Stimulated activated CD4-positive, alpha-beta T cell treated with anti-CD3 and anti-CD28 coated beads, Interleukin-2, amount 100 ng/mL, for 4 hours (primary cell): ENCODE measurements around the gene HJV.
A peak's percentile ranks its signal among the peaks of the same experiment; 100 is the strongest.

Source experiments
- DNase-seq: peaks from one replicate; pipeline ENCODE4 v3.0.0-alpha.2; 2020; ENCODE audit warnings: low read depth

HJV gene

DNA sequence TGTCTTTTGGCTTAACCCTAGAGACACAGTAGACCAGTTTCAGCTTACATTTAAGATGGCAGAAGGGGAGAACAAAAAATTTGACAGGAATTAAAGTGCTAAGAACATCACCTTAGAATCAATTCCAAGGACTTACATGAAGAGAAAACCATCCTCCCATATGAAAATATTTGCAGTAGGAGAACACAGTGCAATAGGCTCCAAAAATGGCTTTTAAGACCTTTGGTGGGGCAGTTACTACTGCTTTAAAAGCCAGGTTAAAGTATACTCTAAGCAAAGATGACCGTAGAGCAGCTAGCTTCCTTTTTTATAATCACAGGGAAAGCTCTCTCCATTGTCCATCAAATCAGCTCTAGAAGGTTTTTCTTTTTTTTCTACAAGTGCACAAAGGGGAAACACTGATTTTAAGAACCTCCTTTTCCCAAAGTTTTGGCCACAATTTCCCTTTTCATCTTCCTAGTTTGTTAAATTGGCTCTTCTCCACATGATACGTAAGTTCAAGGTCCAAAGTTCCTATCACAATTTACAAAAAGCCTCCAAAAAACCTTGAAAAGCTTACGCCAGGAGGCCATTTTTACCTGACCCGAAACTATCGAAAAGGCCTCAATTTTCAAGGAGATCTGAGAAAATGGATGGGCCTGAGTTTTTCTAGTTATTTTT is 28.4 kb downstream of the HJV start:
- DNase-seq = no peak

GRCh38 chr1:145992502-145992936 is 29.0 kb downstream of the HJV start:
- DNase-seq = no peak

DNA sequence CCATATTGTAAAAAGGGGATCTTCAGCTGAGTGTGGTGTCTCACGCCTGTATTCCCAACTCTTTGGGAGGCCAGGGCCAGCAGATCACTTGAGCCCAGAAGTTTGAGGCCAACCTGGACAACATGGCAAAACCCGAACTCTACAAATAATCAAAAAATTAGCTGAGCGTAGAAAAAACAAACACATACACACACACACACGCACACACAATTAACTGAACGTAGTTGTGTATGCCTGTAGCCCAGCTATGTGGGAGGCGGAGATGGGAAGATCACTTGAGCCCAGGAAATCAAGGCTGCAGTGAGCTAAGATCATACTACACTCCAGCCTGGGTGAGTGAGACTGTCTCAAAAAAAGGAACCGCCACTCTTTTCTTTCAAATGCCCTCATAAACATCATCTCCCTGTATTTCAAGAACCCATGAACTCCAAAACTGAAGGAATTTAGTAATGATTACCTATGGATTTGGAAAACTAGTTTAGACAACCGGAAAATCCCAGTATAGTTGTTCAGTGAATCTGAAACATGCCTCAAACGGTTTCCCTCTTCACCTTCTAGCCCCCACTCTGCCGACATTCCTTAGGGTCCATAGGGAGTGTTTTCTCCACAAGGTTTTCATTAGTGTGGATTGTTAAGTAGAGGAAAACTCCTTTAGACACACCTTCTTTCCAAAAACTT is 29.7 kb downstream of the HJV start:
- no peak for DNase-seq

- DNase-seq = no peak
Observed at GRCh38 chr1:145990249-145990855, 31.2 kb downstream of the HJV start.

DNA sequence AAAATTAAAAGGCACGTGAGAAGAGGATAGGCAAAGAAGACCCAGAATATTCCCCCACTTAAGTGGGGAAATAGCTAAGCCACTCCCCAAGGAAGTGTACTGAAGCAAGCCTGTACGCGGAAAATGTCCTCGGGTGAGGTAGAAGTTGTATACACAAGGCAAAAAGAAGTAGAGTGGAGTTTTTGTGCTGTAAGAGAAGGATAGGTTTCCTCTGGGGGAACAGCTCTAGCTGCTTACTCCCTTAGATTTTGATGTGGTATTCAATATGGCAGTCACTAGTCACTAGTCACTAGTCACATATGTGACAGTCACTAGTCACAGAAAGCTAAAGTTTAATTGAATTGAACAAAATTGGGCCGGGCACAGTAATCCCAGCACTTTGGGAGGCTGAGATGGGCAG is 32.8 kb downstream of the HJV start:
- DNase-seq = no peak

DNA sequence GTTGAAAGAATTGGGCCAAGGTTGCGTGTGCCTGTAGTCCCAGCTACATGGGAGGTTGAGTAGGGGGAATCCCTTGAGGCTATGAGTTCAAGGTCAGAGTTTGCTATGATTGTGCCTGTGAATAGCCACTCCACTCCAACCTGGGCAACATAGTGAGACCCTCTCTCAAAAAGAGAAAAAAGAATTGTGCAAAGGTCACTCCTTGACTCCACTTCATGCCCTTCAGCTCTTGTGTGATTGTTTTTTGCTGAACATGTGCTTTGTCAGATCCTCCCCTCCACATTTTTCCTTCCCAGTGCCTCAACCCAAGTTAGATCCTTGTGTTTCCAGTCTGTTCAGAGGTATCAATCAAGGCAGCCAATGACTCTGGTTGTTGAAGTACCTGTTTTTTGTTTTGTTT is 33.6 kb downstream of the HJV start:
- DNase-seq = no peak

- no peak for DNase-seq
Observed at GRCh38 chr1:145986551-145986950, 35.0 kb downstream of the HJV start.

- DNase-seq = no peak
Observed at GRCh38 chr1:145985502-145986439, 35.8 kb downstream of the HJV start.

- no peak for DNase-seq
Observed at GRCh38 chr1:145985129-145985501, 36.4 kb downstream of the HJV start.

DNA sequence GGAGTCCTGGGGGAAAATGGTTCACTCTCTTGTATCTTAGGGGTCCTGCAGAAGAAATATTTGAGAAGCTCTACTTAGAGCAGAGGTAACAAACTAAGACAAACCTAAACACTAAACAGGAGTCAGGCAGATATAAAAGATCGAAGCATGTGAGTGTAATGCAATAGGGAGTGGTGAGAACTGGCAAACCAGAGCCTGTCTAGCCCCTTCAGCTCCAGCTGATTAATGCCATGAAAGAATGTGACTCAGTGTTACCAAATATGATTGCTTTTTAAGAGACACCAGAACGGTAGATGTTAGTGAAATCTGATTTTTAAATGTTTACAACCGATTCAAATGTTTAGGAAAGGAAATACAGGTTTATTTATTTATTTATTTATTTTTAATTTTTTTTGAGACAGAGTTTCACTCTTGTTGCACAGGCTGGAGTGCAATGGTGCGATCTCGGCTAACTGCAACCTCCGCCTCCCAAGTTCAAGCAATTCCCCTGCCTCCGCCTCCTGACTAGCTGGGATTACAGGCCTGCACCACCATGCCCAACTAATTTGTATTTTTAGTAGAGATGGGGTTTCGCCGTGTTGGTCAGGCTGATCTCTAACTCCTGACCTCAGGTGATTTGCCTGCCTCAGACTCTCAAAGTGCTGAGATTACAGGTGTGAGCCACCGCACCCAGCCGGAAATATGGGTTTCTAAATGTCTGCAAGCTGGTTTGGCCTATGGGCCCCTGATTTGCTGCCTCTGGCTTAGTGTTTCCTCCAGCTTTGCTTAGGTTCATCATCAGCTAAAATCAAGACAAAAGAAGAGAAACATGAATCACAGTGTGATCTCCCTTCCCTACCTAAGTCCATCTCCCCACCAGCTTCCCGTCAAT is 37.3 kb downstream of the HJV start:
- DNase-seq = no peak

- no peak for DNase-seq
Observed at GRCh38 chr1:145983206-145983675, 38.3 kb downstream of the HJV start.

DNA sequence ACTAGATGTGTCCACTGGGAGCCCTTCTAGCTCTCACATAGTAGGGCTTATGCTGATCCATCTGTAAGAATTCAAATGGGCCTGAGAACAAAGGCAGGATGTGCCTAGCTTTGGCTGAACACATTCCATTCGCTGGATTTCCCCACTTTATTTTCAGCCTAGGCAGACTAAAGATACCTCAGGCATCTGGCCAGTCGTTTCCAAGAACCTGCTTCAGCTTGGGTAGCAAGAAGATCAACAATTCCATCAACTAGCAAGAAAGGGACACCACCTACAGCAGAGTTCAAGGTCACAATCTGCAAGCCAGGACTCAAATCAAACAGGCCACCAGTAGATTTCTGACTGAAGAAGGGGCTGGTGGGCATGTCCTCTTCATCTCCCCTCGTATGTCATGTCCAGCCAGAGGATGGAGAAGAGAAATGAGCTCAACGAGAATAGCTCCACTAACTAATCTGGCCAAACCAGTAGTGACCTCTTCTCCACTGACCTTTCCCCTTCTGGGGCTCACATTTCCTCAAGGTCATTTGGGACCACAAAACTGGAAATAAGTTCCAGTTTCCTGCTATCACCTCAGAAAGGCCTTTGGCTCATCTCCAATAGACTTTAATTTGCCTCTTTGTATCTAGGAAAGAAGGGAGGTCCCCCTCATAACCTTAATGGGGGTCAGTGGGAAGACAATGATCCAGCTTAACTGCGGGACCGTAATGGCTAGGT is 39.4 kb downstream of the HJV start:
- DNase-seq = no peak

DNA sequence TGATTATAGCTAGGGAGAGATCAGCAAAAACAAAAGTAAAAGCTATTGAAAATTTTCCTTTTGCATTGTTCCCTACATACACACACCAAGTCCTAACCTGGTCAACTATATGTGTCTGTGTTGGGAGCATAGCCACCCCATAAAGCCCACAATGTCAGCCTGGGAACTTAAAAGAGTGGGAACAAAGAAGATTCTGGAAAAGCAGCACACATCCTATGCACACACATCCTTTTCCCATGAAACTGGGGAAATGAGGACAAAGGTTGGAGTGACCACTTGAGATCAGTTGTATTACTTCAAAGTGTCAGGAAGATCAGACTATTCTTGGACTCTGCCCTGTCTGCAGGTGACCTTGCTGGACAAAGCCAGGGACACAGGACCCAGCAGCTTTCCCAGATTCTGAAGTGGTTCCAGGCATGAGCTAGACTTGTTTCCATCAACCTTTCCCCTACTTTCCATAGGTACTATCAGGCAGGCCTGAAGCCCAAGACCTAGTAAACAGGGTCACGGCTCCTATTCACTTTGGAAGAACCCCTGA is 41.0 kb downstream of the HJV start:
- no peak for DNase-seq

GRCh38 chr1:145979746-145980456 is 41.6 kb downstream of the HJV start:
- no peak for DNase-seq

GRCh38 chr1:145978854-145979745 is 42.4 kb downstream of the HJV start:
- DNase-seq = peak; percentile 70

- no peak for DNase-seq
Observed at GRCh38 chr1:145978471-145978853, 43.1 kb downstream of the HJV start.

DNA sequence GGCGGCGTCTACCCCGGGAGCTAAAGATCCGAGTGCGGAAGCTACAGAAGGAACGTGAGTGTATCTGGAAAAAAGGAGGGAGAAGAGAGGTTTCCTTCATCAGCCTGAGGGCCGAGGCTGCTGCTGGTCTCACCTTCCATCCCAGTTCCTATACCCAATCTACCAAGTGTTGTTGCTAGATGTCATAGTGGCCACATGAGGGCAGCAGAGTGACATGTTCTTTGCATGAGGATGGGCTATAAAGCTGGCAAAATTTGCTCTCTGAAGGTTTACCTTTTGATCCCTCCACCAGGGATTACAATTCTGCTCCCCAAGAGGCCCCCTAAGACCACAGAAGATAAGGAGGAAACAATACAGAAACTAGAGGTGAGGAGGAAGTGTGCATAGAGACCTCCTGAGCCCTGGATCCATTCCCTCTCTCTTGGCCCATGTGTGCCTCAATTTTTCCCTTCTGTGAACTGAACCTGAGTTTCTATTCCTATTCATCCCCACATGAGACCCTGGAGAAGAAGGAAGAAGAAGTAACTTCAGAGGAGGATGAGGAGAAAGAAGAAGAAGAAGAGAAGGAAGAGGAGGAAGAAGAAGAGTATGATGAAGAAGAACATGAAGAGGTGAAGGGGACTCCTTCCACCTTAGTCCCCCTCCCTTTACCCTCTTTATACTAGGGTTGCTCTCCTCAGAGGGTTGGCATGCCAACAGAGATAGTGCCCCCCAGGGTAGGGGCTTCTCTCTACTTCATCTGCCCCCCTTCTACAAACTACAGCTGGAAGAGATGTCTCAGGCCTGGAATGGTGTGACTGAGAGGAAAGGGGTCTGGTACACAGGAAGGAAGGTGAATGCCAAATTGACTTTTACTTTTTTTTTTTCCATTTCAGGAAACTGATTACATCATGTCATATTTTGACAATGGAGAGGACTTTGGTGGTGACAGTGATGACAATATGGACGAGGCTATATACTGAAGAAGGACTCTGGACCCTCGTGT is 43.8 kb downstream of the HJV start:
- DNase-seq = peak; percentile 57
